ENCODE results near the gene ZIC4.

ZIC4 gene

GRCh38 chr3:147406028-147406931 is at the start of gene ZIC4:
Gene ZIC4 (minus strand): TSS chr3:147406543. CDS start chr3:147402797, 3,746 bp downstream.
- DNase-seq: no peak

GRCh38 chr3:147449669-147450068 is 43.3 kb upstream of the ZIC4 start:
- DNase-seq: no peak

GRCh38 chr3:147447224-147447623 is 40.9 kb upstream of the ZIC4 start:
- no peak for DNase-seq

GRCh38 chr3:147431751-147432150 is 25.4 kb upstream of the ZIC4 start:
- DNase-seq: no peak

GRCh38 chr3:147428754-147429153 is 22.4 kb upstream of the ZIC4 start:
- no peak for DNase-seq

GRCh38 chr3:147428326-147428725 is 22.0 kb upstream of the ZIC4 start:
- DNase-seq: no peak

GRCh38 chr3:147427746-147428145 is 21.4 kb upstream of the ZIC4 start:
- DNase-seq: no peak

GRCh38 chr3:147426931-147427330 is 20.6 kb upstream of the ZIC4 start:
- DNase-seq: no peak

GRCh38 chr3:147425388-147425850 is 19.1 kb upstream of the ZIC4 start:
- no peak for DNase-seq

GRCh38 chr3:147424581-147425387 is 18.4 kb upstream of the ZIC4 start:
- no peak for DNase-seq

- DNase-seq: no peak
Measured at GRCh38 chr3:147423798-147424580, 17.6 kb upstream of the ZIC4 start.

GRCh38 chr3:147423537-147423797 is 17.1 kb upstream of the ZIC4 start:
- no peak for DNase-seq

GRCh38 chr3:147422601-147423536 is 16.5 kb upstream of the ZIC4 start:
- no peak for DNase-seq

- no peak for DNase-seq
Measured at GRCh38 chr3:147422196-147422595, 15.9 kb upstream of the ZIC4 start.

GRCh38 chr3:147421184-147421912 is 15.0 kb upstream of the ZIC4 start:
- no peak for DNase-seq

- no peak for DNase-seq
Measured at GRCh38 chr3:147420353-147421183, 14.2 kb upstream of the ZIC4 start.

GRCh38 chr3:147419781-147420224 is 13.5 kb upstream of the ZIC4 start:
- no peak for DNase-seq

GRCh38 chr3:147418808-147419701 is 12.7 kb upstream of the ZIC4 start:
- DNase-seq: no peak

GRCh38 chr3:147418371-147418781 is 12.0 kb upstream of the ZIC4 start:
- DNase-seq: no peak
